ENCODE results near the gene KLF16. TPM values are rescaled to one million over a fixed set of nuclear protein-coding genes. Genes with fewer than 3 reads are reported as not detected.
A peak's percentile ranks its signal among the peaks of the same experiment; 100 is the strongest.
"Not testable (repeated sequence)": the region's sequence is repeated elsewhere in the genome, so short reads cannot be mapped to it uniquely, and the experiment has no call there.

Gene KLF16
- polyA plus RNA-seq (ENCODE audit: insufficient read length) = 13.6 TPM

DNA sequence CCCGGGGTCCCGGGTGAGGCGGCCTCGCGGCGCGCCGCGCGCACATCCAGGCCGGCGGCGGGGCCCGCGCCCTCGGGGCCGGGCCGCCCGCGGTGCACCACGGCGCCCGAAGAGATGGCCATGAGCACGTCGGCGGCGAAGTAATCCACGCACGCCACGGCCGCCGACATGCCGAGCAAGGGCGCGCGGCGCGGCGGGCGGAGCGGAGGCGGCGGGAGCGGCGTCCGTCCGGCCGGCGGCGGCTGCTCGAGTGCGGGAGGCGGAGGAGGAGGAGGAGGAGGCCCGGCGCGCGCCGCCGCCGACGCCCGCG is at the start of gene KLF16:
Gene KLF16, minus strand, starts transcription at position 252 of the 310 bp plus-strand sequence. Its CDS starts 82 bp downstream, at position 170.
- DNase-seq (ENCODE audit: low read depth) = no peak

DNA sequence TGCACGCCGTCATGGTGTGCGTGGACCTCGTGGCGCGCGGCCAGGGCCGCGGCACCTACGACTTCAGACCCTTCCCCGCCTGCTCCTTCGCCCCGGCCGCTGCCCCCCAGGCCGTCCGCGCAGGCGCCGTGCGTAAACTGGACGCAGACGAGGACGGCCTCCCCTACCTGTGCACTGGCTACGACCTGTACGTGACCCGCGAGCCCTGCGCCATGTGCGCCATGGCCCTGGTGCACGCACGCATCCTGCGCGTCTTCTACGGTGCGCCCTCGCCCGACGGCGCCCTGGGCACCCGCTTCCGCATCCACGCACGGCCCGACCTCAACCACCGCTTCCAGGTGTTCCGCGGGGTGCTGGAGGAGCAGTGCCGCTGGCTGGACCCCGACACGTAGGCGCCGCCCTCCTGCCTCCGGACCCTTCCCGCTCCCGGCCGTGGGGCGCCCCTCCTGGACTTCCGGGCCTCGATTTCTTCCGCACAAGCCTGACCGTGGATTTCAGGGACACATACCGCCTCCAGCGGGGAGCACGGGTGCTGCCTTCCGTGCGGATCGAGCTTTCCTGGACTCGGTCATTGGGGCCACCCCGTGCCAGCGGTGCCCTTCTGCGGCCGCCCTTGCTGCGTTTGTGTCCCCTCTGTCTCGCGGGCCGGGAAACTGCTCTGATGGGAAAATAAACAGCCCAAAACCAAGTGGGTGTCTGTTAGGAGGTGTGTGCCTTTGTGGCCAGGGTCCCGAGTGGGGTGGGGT is 49.6 kb upstream of the KLF16 start:
- no peak for DNase-seq (ENCODE audit: low read depth)

DNA sequence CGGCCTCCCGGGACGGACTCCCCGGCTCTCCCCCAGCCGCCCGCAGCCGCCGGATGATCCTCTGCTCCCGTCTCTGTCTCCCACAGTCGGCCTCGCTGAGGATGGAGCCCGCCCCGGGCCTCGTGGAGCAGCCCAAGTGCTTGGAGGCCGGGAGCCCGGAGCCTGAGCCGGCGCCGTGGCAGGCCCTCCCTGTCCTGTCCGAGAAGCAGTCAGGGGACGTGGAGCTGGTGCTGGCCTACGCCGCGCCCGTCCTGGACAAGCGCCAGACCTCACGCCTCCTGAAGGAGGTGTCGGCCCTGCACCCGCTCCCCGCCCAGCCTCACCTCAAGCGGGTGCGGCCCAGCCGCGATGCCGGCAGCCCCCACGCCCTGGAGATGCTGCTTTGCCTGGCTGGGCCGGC is 48.6 kb upstream of the KLF16 start:
- DNase-seq (ENCODE audit: low read depth) = no peak

DNA sequence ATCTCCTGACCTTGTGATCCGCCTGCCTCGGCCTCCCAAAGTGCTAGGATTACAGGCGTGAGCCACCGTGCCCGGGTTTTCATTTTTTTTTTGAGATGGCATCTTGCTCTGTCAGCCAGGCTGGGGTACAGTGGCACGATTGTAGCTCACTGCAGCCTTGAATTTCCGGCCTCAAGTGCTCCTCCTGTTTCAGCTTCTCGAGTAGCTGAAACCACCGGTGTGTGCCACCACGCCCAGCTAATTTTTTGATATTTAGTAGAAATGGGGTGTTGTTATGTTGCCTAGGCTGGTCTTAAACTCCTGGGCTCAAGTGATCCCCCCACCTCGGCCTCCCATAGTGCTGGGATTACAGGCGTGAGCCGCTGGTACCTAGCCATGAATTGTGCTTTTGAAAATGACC is 47.7 kb upstream of the KLF16 start:
- no peak for DNase-seq (ENCODE audit: low read depth)

DNA sequence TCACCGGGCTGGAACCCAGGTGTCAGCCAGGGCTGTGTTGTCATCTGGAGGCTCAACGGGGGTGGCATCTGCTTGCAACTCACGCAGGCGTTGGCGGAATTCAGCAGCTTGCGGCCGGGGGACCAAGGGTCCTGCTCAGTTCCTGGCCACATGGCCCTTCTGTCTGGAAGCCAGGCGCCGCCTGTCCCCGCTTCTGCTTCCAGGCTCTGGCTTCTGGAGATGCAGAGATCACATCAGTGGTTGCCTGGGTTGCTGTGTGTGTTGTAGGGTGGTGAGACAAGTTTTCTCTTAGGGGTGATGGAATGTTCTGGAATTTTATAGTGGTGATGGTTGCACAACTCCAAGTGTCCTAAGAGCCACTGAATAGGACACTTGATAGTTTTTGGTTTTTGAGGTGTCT is 46.8 kb upstream of the KLF16 start:
- DNase-seq (ENCODE audit: low read depth) = no peak

DNA sequence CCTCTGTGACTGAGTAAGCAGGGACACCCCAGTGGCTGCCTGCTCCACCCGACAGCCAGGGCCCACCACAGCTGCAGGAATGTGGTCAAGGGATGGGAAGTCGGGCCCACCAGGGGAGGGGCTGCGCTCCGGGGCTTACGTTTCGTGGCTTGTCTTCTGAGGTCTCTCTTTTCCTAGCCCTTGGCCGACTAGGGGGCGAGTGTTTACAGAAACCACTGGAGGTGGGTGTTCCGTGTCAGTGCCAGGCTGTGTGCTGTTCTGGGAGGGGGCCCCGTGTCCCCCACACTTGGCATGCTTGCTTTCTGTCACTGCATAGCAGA is 46.3 kb upstream of the KLF16 start:
- no peak for DNase-seq (ENCODE audit: low read depth)

DNA sequence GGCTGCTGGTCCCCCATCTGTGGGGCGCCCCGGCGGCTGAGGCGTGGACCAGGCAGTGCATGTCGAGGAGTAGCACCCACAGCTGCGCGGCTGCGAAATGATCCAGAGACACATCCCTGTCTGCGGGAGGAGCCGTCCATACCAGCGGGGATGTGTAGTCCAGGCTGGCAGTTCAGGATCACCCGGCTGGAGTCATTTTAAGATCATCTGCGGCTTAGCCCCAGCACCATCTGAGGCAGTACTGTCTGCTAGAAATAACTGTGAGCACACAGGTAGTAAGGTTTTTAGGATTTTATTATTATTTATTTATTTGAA is 44.9 kb upstream of the KLF16 start:
- no peak for DNase-seq (ENCODE audit: low read depth)

DNA sequence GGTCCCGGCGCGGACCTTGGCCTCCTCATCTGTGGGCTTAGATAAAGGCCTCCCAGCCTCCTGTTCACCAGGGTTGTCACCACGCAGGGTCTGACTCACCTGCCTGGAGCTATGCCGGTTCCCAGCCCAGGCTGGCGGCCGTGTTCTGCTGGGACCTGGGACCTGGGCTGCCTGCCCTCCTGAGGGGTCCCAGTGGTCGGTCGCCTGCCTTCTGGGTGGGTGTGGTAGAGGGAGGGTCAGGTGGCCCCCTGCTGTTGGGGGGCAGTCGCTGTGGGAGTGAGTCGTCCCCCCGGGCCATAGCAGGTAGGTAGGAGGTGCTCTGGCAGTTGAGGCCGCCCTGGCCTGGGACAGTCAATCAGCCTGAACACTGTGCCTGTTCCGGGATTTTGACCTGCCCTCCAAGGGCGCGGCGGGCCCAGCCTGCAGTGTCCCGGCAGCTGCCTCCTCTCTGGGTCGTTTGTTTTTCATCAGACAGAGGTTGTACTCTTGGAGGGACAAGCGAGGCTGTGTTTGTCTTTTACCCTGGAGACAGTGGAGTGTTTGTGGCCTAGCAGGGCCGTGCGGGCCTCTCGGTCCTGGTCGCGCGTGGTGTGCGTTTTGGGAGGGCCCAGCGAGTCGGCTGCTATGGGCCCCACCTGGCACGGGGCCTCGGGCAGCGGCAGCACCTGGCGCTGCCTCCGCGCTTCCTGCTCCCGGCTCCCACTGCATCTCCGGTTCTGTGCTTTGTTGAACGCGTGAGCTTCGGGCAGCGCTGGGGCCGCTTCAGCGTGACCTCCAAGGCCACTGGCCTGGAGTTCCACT is 44.4 kb upstream of the KLF16 start:
- DNase-seq (ENCODE audit: low read depth) = no peak

DNA sequence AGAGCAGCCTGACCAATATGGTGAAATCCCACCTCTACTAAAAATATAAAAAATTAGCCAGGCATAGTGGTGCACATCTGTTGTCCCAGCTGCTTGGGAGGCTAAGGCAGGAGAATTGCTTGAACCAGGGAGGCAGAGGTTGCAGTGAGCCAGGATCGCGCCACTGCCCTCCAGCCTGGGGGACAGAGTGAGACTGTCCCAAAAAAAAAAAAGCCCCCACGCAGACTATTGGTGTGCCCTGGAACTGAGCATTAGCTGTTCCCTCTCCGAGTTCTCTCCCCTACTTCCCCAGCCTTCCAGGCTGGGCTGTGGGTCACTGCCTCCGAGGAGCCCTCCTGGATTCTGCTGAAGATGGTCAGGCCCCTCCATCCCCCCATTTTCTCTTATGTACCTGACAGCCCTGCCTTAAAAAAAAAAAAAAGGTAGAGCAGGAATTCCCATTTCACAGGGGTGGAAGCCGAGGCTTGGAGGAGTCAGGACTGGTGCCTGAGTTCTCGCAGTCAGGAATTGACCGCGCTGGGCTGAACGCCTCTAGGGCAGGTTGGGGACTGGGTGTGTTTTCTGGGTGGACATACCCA is 43.7 kb upstream of the KLF16 start:
- no peak for DNase-seq (ENCODE audit: low read depth)

DNA sequence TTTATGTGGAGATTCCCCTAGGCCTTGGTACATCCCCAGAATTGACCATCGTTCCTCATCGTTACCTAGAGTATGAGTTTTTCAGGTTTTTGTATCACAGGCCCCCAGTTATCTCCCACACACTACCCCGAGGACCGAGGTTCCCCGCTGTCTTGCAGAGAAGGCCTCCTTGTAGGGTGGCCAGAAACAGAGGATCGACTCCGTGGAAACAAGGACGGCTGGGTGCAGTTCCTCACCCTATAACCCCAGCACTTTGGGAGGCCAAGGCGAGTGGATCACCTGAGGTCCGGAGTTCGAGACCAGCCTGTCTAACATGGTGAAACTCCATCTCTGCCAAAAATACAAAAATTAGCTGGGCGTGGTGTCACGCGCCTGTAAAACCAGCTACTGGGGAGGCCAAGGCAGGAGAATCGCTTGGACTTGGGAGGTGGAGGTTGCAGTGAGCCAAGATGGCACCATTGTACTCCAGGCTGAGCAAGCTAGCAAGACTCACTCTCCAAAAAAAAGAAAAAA is 42.5 kb upstream of the KLF16 start:
- DNase-seq (ENCODE audit: low read depth) = no peak

DNA sequence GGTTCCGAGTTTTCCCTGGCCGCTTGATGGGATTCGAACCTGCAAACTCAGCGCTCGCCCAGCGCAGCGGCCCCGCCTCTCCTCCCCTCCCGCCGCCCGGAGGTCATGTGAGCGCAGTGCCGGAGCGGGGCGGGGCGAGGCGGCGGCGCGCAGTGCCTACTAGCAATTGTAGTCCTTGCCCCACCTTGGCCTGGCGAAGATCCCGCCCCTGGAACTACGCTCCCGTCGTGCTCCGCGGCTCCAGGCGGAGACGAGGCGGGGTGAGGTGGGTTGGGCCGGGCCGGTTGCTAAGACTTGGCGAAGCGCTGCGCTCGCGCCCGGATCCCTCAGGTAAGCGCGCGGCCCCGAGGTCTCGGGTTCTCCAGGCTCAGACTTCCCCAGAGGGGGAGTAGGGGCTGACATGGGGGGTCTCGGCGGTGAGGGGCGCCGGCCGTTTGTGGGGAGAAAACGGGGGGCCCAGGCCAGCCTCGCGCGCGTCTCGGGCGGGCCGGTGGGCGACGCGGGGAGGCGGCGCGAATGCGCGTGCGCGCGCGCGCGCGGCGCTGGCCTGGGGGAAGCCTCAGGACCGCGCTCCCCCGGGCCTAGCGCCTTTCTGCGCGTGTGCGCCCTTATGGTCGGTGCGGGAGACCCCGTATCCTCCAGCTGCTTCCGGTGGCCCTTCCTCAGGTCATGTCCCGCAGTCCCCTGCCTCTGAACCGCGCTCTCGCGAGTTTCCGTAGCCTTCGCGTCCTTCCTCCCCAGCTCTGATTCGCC is 41.9 kb upstream of the KLF16 start, which contains the start of the genes ADAT3 and SCAMP4:
Gene ADAT3, plus strand, starts transcription at position 290 of the 753 bp plus-strand sequence. CDS start 6,649 bp downstream, outside the sequence.
Gene SCAMP4, plus strand, starts transcription at position 290 of the 753 bp plus-strand sequence. CDS start 9,621 bp downstream, outside the sequence.
- peak; percentile 93 for DNase-seq (ENCODE audit: low read depth)

DNA sequence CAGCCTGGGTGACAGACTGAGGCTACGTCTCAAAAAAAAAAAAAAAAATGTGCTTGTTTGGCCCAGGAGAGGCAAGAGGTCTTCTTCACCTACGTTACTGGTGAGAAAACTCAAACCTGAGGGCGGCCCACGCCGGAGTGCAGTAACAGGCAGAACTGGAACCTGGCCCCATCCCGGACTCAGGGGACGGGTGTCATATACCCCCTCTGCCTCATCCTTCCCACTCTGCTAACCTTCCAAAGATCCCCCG is 41.4 kb upstream of the KLF16 start:
- no peak for DNase-seq (ENCODE audit: low read depth)

DNA sequence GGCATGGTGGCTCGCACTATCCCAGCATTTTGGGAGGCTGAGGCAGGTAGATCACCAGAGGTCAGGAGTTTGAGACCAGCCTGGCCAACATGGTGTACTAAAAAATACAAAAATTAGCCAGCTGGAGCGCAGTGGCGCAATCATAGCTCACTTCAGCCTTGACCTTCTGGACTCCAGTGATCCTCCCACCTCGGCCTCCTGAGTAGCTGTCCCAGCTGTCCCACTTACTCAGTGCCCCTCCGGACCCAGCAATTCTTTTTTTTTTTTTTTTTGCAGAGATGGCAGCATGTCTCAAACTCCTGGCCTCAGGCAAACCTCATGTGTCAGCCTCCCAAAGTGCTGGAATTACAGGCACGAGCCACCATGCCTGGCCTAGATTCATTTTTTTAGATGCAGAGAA is 39.5 kb upstream of the KLF16 start:
- no peak for DNase-seq (ENCODE audit: low read depth)

DNA sequence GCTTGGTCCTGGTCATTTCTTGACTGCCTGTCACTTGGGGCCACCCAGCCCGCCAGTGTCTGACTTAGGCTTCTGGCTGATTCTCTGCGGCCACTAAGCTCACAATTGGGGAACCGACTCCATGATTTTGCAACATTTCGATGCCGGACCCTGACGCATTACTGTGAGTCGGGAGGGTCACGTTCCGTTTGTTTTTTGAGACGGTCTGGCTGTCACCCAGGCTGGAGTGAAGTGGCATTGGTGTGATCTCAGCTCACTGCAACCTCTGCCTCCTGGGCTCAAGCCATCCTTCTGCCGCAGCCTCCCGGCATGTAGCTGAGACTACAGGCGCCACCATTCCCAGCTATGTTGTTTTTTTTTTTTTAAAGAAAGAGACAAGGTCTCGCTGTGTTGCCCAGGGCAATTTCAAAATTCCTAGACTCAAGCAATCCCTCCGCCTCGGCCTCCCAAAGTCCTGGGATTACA is 38.6 kb upstream of the KLF16 start:
- no peak for DNase-seq (ENCODE audit: low read depth)

DNA sequence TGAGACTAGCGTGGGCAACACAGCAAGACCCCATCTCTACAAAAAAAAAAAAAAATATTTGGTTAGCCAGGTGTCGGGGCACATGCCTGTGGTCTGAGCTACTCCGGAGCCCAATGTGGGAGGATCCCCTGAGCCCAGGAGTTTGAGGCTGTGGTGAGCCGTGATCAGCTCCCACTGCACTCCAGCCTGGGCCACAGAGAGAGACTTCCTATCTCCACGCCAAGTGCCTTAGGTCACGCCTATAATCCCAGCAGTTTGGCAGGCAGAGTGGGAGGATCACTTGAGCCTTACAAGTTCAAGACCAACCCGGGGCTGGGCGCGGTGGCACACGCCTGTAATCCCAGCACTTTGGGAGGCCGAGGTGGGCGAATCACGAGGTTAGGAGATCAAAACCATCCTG is 33.1 kb upstream of the KLF16 start:
- DNase-seq (ENCODE audit: low read depth) = no peak

DNA sequence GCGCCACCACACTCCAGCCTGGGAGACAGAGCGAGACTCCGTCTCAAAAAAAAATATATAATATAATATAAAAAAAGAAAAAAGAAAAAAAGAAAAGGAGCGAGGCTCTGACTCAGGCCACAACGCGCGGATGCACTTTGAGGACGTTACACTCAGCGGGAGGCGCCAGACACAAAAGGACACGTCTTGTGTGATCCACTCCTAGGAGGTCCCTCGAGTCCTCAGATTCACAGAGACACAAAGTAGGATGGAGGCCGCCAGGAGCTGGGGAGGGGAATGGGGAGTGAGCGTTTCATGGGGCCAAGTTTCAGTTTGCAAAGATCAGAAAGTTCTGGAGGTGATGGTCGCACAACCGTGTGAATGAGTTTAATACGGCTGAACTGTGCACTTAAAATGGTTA is 30.4 kb upstream of the KLF16 start:
- DNase-seq (ENCODE audit: low read depth) = no peak

DNA sequence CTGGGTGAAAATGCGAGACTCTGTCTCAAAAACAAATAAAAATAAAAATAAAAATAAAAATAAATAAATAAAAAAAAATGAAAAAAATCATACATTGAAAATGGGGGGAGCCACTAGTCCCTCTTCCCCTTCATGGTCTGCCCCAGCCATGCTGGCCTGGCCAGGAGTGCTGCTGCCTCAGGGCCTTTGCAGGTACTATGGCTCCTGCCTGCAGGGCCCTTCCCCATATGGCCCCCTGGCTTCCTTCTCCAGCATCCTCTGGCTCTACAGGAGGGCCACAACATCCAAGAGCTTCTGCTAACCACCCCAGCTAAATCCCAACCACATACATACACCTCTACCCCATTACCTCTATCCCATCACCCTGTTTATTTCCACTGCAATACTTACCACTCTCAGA is 26.5 kb upstream of the KLF16 start:
- DNase-seq (ENCODE audit: low read depth) = no peak

DNA sequence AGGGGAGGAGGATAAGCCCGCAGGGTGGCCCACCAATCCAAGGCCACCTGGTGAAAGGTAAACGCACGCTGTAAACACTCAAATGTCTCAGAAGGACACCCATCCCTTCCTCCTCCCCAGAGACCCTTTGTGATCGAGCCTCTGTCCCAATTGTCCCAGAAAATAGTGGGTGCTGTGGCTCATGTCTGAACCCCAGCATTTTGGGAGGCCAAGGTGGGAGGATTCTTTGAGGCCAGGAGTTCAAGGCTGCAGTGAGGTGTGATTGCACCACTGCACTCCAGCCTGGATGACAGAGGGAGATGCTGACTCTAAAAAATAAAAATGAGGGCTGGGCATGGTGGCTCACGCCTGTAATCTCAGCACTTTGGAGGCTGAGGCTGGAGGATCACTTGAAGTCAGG is 25.0 kb upstream of the KLF16 start:
- DNase-seq (ENCODE audit: low read depth) = no peak

DNA sequence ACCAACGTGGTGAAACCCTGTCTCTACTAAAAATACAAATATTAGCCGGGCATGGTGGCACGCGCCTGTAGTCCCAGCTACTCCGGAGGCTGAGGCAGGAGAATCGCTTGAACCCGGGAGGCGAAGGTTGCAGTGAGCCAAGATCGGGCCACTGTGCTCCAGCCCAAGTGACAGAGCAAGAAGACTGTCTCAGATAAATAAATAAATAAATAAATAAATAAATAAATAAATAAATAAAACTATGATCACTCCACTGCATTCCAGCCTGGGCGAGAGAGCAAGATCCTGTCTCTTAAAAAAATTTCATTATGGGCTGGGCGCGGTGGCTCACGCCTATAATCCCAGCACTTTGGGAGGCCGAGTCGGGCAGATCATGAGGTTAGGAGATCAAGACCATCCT is 23.0 kb upstream of the KLF16 start:
- DNase-seq (ENCODE audit: low read depth) = not testable (repeated sequence)

DNA sequence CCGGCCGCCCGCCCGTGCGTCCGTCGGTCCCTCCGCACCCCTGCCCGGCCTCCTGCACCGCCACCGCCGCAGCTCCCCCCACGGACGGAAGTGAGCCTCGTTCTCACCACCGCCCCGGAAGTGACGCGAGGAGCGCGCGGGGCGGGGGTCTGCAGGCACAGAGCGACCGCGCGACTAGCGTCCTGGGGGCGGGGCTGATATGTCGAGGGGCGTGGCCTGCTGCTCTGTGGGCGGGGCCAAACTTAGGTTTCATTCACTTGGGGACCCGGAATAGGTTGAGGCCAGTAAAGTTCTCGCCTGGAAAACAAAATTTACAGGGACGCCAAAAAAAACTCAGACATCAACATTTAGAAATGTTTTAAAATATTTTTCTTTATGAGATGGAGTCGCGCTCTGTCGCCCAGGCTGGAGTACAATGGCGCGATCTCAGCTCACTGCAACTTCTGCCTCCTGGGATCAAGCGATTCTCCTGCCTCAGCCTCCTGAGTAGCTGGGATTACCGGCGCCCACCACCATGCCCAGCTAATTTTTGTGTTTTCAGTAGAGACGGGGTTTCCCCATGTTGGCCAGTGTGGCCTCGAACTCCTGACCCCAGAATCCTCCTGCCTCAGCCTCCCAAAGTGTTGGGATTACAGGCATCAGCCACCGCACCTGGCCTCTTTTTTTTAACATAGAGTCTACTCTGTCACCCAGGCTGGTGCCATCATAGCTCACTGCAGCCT is 22.2 kb upstream of the KLF16 start, which contains the start of gene ABHD17A:
Gene ABHD17A, minus strand, starts transcription at position 99 of the 722 bp plus-strand sequence. CDS start 3,930 bp downstream, outside the sequence.
- DNase-seq (ENCODE audit: low read depth) = peak; percentile 83

DNA sequence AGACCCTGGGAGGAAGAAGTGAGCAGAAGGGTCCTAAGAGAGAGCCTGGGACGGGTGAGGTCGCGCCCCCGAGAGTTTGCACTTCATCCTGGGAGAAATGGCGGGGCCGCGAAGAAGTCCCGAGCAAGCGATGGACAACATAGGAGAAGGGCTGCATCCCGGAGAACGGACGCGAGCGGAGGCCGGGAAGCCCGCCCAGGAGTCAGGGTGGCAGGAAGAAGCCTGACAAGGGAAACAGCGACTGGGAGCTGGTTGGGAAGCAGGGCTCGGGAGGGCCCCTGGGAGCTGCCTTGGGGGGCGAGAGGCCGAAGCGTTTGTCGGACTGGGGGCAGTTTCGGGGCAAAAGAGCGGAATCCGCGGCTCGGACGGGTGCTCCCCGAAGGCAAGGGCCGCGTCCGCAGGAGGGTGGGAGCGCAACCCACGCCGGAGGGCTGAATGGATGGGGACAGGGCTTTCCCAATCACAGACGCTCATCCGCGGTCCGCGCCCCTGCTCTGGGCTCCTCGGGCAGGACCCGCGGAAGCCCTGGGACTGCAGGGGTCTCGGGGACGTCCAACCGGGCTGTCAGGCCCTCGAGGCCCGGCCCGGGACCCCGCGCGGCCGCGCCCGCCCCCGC is 21.4 kb upstream of the KLF16 start:
- no peak for DNase-seq (ENCODE audit: low read depth)
